ENCODE measurements around the gene HOXC11. TPM values are rescaled to one million over a fixed set of nuclear protein-coding genes. Genes with fewer than 3 reads are reported as not detected.

HOXC11 gene
- total and polyA plus RNA-seq, 2 of the 4 experiments (the other 2 are of a cell fraction), result not detected

- no peak overlapping the region for H2BK120ac ChIP-seq (ENCODE audit: low read depth, low read length)
- no peak overlapping the region for H2AK5ac ChIP-seq (ENCODE audit: low read depth, low read length)
- H3K18ac ChIP-seq (ENCODE audit: low read depth, low read length), result no peak overlapping the region
- no peak overlapping the region for H4K91ac ChIP-seq (ENCODE audit: insufficient read depth, low read depth, low read length)
- in situ Hi-C loops (cut with MboI; ENCODE audit: low sequenced_read_pairs), result no loop called here
- no peak overlapping the region for H3K27ac ChIP-seq (ENCODE audit: insufficient read depth, low read length)
- no peak overlapping the region for H2BK5ac ChIP-seq (ENCODE audit: low read depth, low read length, poor library complexity, severe bottlenecking)
- no peak overlapping the region for H2AK9ac ChIP-seq (replicated peaks; ENCODE audit: low read depth, low read length, poor library complexity)
- no peak for ATAC-seq (ENCODE audit: low read depth)
- H4K8ac ChIP-seq (ENCODE audit: low read depth in 2 of 2, low read length in 2 of 2), result no peak overlapping the region
- H2BK15ac ChIP-seq (ENCODE audit: low read depth, low read length), result no peak overlapping the region
- H2AFZ ChIP-seq (replicated peaks; ENCODE audit: low read length, poor library complexity), result no peak overlapping the region
- ChIA-PET CTCF (interaction anchor here (0.5 to 0.8 kb wide), 2 partner anchors 150 to 188 kb away, joined by 3 read pairs; no protein-coding TSS in a partner anchor), POLR2A (ENCODE audit: unreplicated experiment) (no interaction called here)
- H3K23ac ChIP-seq (ENCODE audit: low read depth, low read length), result no peak overlapping the region
- H3K14ac ChIP-seq (replicated peaks; ENCODE audit: low read depth, low read length), result no peak overlapping the region
- WGBS, 2 experiments (ENCODE audit: extremely low coverage in 2 of 2, insufficient read length in 1 of 2), result no CpG with 5 or more reads among the region's 6 CpGs
- DNase-seq, result no peak
- no peaks in the 10 kb centered on the region for H3K36me3 ChIP-seq (ENCODE audit: control insufficient read depth, insufficient read depth, low read length)
- H4K20me1 ChIP-seq (ENCODE audit: insufficient read depth, low read length), result no peaks in the 10 kb centered on the region
- no peak overlapping the region for H4K5ac ChIP-seq (ENCODE audit: low read depth, low read length)
- no peak overlapping the region for H3K4me3 ChIP-seq (ENCODE audit: insufficient read depth, low read depth, low read length)
- intact Hi-C loops (cut with micrococcal nuclease), result no loop called here
- no peaks in the 10 kb centered on the region for H3K4me1 ChIP-seq (ENCODE audit: control insufficient read depth, insufficient read depth, low read length)
- H3K9me3 ChIP-seq (ENCODE audit: control insufficient read depth, insufficient read depth, low read length), result peaks cover 4% of the 10 kb centered on the region
- no peaks in the 10 kb centered on the region for H3K79me1 ChIP-seq (ENCODE audit: low read depth in 1 of 2, low read length in 2 of 2)
- H3K4me2 ChIP-seq (ENCODE audit: low read depth, low read length), result no peak overlapping the region
- peaks cover 89% of the 10 kb centered on the region for H3K27me3 ChIP-seq (ENCODE audit: control insufficient read depth, insufficient read depth, low read length)
- H3K4ac ChIP-seq (ENCODE audit: low read depth, low read length), result no peak overlapping the region
- TF ChIP-seq BHLHE40 (IDR thresholded peaks at IDR 0.05; ENCODE audit: low read depth, low read length) (no peak), POLR2A (IDR thresholded peaks at IDR 0.05; ENCODE audit: low read depth, low read length) (no peak), SMC3 (IDR thresholded peaks at IDR 0.05; ENCODE audit: low read depth, low read length) (no peak), CTCF (conservative IDR thresholded peaks at IDR 0.05; ENCODE audit: low read depth, low read length) (no peak), CHD1 (IDR thresholded peaks at IDR 0.05; ENCODE audit: low read depth, low read length) (no peak), MAZ (IDR thresholded peaks at IDR 0.05; ENCODE audit: borderline replicate concordance, low read depth, low read length) (no peak), ELK1 (IDR thresholded peaks at IDR 0.05; ENCODE audit: borderline replicate concordance, low read depth, low read length) (no peak), MXI1 (IDR thresholded peaks at IDR 0.05; ENCODE audit: borderline replicate concordance, low read depth, low read length) (no peak)
- dilution Hi-C loops (cut with HindIII; ENCODE audit: low sequenced_read_pairs, unreplicated experiment), result no loop called here
- H3K56ac ChIP-seq (ENCODE audit: extremely low read depth, insufficient read depth, low read length), result no peak overlapping the region
- BruUV-seq (replicated peaks), result no TSS peak
- H3K9ac ChIP-seq (ENCODE audit: low read depth, low read length), result no peak overlapping the region
- no peaks in the 10 kb centered on the region for H3K9me1 ChIP-seq (ENCODE audit: insufficient read depth, low read length)
- no peak overlapping the region for H2BK20ac ChIP-seq (ENCODE audit: low read depth, low read length)
These were observed 39.9 kb downstream of the HOXC11 start for GRCh38 chr12:54012631-54013409.
